Stimulated activated CD8-positive, alpha-beta memory T cell treated with anti-CD3 and anti-CD28 coated beads, Interleukin-12 subunit alpha, Interleukin-12 subunit beta, amount 100 ng/mL, for 4 hours (primary cell): ENCODE measurements around the gene E2F2.
"Not testable (repeated sequence)": the region's sequence is repeated elsewhere in the genome, so short reads cannot be mapped to it uniquely, and the experiment has no call there.

Source experiments
- DNase-seq: peaks from one replicate; pipeline ENCODE4 v3.0.0-alpha.2; 2020; ENCODE audit warnings: low read depth

E2F2 gene

DNA sequence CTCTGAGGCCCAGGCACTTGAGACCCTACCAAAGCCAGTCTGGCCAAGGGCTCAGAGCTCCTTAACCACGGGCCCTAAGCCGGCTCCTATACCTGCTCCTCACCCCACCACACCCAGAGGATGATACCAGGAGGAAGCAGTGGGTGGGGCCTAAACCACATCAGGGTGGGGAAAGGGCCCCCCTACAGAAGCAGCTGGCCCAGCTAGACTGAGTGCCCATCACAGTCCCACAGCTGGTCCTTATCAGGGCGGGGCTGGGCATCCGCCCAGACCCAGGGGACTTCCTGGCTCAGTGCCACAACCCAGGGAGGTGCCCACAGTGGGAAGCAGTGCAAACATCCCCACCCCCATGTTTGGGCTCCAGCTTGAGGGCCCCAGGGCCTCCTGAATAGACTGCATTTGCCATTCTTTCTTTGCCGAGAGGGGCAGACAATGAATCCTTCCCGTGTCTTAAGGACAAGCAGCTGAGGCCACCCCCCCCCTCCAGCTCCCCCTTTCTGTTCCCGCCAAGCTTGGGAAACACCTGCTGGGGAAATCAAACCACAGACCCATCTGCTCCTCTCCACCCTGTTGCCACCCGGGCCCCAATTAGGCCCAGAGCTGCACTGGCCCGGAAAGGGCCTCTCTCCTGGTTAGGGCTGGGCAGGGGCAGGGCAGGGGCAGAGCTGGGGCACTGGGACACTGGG, 6.2 kb downstream of the E2F2 start:
- DNase-seq: no peak

GRCh38 chr1:23524163-23524562, 6.9 kb downstream of the E2F2 start:
- DNase-seq: no peak

DNA sequence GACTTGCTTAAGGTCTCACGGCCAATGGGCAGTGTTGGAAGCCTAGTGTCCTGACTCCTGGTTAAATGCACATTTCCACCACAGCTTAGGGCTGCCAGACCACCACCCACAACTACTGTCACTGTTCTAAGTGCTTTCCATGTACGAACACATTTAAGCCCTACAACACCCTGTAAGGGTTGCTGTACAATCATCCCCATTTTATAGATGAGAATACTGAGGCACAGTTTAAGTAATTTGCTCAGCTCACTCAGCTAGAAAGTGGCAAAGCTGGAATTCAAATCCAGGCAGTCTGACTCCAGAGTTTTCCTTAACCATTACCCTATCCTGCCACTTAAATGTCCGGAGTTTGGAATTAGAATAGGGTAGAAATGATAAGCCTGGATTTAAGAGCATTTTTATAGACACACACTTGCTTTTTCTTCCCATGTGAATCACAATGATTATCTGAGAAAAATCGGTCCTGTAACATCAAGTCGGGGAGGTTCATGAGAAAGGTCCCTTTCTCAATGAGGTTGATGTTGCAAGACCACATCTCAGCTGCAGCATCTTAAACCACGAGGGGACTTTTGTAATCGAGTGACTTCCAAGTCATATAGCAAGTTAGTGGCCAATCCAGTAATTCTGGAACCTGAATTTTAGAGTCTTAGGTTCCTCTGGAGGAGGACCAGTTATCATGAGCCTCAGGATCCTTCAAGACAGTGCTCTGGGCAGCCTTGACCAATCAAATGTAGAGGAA, 8.6 kb downstream of the E2F2 start:
- no peak for DNase-seq

DNA sequence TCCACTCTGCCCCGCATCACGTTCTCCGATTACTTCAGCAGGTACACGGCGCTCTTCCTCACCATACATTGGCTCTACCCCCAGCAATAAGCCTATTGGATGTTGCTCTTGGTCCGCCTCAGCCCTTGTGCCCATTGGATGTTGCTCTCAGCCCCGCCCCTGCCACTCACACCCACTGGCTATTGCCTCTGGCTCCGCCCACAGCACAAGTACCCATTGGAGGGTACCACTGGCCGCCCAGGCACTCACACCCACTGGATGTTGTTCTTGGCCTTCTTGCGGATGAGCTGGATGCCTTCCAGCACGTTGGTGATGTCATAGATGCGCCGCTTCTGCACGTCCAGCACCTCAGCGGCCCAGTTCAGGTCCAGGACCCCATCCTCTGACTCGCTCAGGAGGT, 9.4 kb downstream of the E2F2 start:
- no peak for DNase-seq

GRCh38 chr1:23517581-23517980, 13.5 kb downstream of the E2F2 start:
- no peak for DNase-seq

DNA sequence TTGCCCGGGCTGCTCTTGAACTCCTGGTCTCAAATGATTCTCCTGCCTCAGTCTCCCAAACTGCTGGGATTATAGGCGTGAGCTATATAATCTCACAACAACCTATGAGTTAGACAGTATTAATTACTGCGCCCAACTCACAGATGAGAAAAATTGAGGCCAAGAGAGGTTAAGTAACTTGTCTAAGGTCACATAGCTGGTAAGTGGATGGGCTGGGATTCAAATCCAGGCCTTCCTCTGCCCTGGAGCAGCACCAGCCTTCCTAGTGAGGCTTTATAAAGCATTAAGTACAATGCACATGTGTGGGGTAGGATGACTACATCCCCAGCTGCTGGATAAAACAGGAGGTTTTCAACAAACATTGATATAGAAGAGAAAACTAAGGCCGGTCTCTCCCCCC, 15.1 kb downstream of the E2F2 start:
- DNase-seq: no peak

GRCh38 chr1:23514111-23514679, 16.8 kb downstream of the E2F2 start:
- no peak for DNase-seq

DNA sequence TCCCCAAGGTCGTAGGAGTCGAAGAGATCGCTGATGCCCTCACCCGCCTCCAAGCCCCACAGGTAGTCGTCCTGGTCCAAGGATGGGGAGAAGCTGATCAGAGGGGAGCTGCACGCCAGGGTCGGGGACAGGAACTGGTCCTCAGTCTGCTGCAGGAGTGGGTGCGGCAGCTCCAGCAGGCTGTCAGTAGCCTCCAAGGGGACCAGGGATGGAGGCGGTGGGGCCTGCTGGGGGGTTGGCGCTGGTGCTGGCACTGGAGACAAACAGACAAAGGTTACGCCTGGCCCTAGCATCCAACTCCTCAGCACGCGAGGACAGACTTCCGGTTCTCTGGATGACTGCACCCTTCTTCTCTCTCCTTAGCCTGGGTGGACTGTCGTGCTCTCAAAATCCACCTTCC, 21.1 kb downstream of the E2F2 start:
- DNase-seq: no peak

DNA sequence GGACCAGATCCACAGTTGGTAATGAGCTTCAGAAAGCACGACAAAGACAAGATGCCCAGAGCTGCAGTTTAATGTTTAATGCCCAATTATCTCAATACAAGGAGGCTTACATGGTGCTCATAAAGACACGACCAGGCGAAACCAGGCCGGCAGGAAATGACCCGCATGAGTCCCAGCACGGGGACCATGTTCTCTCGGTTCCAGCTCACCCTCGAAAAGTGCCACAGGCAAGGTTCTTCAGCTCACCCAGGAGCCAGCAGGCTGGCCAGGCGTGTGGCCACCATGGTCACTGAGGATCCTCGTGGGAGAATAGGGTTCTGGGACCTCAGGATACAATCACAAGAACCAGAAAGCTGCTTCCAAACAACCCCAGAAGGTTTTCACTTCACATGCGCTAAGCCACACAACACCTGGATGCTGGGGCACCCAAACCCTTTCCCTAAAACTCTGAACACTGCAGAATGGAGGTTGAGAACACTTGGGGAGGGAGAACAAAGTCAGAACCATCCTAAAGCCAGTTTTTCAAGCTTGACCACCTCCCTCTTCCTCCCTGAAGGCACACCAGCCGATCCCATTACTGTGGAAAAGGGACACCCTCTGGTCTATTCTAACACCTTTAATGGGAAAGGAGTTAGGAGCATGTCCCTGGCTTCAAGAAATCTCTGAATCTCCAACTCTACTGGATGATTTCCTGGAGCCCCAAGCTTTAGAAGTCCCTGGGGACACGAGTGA, 24.5 kb downstream of the E2F2 start:
- no peak for DNase-seq

DNA sequence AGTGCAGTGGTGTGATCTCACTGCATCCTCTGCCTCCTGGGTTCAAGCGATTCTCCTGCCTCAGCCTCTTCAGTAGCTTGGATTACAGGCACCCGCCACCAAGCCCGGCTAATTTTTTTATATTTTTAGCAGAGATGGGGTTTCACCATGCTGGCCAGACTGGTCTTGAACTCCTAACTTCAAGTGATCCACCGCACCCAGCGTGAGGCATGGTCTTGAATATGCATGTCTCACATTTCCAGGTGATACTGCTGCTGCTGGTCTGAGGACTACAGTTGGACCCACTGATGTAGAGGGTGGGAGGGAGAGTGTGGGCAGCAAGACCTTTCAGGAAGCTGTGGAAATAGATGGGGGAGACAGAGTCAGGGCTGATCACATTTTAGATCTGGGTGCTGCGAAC, 25.2 kb downstream of the E2F2 start:
- DNase-seq: no peak

GRCh38 chr1:23504156-23504555, 26.9 kb downstream of the E2F2 start:
- DNase-seq: not testable (repeated sequence)

DNA sequence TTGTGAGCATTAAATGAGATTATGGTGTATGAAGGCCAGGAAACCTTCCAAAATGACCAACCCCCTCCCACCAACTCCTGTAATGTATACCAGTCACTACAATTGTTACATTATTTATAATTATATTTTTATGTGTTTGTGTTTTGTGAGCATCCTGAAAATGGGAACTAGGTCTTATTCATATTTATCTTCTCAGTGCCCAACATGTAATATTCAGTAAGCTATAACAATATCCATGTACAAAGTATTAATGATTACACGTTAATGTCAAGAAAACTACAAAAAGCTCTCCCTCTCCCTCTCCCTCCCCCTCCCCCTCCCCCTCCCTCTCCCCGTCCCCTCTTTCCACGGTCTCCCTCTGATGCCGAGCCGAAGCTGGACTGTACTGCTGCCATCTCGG, 28.1 kb downstream of the E2F2 start:
- no peak for DNase-seq

DNA sequence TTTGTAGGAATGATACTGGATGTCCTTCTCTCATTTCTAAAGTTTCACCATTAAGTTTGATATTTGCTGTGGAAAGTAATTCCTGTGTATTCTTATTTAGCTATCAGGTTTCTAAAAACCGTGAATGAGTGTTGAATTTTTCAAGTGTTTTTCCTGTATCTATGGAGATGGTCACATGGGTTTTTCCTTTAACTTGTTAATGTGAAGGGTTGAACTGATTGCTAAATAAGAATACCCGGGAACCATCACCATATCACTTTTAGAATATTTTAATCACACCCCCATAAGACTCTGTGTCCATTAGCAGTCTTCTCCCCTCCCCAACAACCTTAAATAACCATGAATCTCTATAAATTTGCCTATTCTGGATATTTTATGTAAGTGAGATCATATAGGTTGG, 30.6 kb downstream of the E2F2 start:
- DNase-seq: no peak

DNA sequence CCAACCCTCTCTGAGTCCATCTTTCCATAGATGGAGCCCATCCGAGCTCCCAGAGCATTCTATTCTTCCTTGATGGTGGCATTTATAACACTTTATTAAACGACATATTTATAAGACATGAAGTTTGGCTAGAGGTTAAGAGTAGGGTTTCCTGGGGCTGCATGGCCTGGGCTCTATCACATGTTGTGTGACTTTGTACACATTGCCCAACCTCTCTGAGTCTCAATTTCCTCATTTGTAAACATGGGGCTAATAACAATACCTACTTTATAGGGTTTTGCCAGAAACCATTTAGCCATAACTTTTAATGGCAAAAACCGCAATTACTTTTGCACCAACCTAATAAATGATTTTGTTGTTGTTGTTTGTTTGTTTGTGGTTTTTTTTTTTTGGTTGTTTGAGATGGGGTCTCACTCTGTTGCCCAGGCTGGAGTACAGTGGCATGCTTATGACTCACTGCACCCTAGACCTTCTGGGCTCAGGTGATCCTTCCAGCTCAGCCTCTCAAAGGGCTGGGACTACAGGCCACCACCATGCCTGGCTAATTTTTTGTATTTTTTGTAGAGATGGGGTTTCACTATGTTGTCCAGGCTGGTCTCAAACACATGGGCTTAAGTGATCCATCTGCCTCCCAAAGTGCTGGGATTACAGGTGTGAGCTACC, 33.1 kb downstream of the E2F2 start:
- DNase-seq: no peak

GRCh38 chr1:23496490-23497181, 34.4 kb downstream of the E2F2 start:
- DNase-seq: no peak

DNA sequence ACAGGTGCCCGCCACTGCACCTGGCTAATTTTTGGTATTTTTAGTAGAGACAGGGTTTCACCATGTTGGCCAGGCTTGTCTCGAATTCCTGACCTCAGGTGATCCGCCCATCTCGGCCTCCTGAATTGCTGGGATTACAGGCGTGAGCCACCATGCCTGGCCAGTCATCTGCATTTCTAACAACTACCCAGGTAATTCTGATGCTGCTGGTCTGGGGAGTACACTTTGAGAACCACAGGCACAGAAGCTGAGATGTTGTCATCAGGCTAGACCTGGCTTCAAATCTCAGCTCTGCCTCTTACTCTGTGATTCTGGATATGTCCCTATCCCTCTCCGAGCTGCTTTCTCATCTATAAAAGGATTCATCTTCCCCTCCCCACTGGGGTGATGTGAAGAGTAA, 36.2 kb downstream of the E2F2 start:
- not testable (repeated sequence) for DNase-seq

- not testable (repeated sequence) for DNase-seq
Measured at GRCh38 chr1:23492776-23493175, 38.3 kb downstream of the E2F2 start.

- DNase-seq: no peak
Measured at GRCh38 chr1:23492132-23492720, 38.8 kb downstream of the E2F2 start.

DNA sequence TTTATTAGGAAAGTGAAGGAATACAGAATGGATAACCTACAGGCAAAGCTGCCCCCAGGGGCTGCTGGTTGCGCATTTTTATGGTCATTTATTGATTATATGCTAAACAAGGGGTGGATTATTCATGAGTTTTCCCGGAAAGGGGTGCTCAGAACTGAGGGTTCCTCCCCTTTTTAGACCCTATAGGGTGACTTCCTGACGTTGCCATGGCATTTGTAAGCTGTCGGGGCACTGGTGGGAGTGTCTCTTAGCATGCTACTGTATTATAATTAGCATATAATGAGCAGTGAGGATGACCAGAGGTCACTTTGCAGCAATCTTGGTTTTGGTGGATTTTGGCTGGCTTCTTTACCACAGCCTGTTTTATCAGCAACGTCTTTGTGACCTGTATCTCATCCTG, 41.2 kb downstream of the E2F2 start:
- no peak for DNase-seq

DNA sequence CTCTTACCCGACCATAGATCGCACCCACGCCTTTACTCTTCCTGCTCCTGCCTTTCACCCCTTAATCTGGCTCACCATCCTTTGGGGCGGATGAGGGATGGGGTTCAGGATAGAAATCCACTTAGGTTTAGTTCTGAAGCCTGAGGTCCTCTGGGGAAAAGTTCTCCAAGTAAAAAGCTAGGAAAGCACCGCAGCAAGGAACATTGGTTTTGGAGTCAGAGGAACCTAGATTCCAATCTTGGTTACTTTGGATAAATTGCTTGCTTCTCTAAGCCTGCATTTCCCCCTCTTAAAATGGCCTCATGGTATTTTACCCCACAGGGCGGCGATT, 46.1 kb downstream of the E2F2 start:
- no peak for DNase-seq

DNA sequence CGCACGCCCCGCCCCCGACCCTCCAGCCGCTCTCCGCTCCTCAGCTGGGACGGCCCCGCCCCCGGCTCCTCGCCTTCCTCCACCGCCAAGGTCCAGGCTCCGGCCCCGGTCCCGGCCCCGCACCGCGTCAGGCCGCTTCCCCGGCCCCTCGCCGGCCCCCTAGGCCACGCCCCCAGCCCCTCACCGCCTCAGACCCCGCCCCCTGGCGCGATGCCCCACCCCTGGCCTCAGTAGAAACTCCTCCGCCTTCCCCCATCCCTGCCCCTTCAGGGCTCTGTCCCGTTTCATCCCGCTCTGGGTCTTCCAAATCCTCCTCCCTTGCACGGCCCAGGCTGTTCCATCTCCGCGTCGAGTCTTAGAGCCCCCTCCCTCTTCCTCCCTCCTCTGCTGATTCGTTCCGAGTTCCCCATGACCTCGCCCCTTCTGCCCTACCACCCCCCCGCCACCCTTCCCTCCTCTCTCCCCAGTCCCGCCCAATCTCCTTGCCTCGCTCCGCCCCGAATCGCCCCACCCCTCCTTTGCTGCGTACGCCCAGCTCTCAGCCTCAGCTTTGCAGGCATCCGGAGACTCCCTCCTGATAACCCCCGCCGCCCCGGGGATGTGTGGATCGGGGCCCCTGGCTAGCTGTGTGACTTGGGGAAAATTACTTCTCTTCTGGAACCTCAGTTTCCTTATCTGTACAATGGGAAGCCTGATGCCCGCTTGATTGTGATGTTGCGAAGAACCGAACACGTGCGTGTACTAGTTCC, 46.6 kb downstream of the E2F2 start:
- peak; percentile 79 for DNase-seq
